ENCODE measurements around the gene RBBP8.

RBBP8 gene

GRCh38 chr18:22999647-23000046 is 66.5 kb downstream of the RBBP8 start:
- DNase-seq (ENCODE audit: low spot score), result no peak

GRCh38 chr18:23003289-23003688 is 70.2 kb downstream of the RBBP8 start:
- DNase-seq (ENCODE audit: low spot score), result no peak

DNA sequence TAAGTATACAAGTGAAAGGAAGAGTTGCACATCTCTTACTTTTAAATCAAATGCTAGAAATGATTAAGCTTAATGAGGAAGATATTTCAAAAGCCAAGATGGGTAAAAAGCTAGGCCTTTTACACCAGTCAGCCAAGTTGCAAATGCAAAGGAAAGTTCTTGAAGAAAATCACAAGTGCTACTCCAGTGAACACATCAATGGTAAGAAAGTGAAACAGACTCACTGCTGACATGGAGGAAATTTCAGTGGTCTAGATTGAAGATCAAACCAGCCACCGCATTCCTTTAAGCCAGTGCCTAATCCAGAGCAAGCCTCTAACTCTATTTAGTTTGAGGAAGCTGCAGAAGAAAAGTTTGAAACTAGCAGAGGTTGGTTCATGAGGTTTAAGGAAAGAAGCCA is 79.1 kb downstream of the RBBP8 start:
- DNase-seq (ENCODE audit: low spot score), result no peak

DNA sequence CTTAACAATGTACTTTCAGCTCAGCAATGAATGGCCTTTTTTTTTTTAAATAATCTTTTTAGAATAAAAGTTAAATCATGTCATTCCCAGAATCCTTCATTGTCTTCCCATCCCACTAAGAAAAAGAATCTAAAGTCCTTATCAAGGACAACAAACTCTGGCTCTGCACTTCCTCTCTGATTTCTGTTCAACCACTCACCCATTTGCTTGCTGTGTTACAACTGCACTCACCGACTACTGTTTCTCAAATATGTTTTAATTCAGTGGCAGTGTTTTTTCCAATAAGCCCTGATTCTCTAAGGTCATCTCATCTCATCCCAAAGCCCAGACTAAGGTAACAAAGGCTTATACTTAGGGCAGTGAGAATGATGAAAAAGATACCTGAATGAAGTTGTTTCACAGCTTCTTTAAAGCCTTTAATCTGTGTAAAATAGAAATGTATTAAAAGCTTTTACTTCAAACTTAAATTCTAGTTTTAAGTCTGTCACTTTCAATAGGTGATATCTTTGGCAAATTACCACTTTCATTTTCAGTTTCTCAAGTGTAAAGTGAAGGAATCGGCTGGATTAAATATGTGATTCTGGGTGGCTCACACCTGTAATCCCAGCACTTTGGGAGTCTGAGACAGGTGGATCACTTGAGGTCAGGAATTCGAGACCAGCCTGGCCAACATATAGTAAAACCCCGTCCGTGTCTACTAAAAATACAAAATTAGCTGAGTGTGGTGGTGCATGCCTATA is 87.6 kb downstream of the RBBP8 start:
- DNase-seq (ENCODE audit: low spot score), result no peak

DNA sequence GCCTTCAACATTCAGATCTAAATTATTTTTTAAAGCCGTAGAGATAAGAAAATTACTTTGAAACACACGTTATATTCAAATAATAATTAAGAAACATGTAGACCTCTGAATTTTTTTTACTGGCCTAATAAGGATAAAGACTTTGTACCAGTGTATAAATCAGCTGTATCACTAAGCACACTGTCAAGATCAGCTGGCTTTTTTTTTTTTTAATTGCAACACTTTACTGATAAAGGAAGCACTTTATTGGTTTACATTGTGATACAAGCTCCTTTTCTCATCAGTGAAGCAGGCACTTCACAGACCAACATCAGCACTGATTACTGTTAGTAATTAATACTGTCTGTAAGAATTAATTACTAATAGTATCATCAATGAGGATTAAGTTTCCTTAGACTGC is 88.5 kb downstream of the RBBP8 start:
- no peak for DNase-seq (ENCODE audit: low spot score)

DNA sequence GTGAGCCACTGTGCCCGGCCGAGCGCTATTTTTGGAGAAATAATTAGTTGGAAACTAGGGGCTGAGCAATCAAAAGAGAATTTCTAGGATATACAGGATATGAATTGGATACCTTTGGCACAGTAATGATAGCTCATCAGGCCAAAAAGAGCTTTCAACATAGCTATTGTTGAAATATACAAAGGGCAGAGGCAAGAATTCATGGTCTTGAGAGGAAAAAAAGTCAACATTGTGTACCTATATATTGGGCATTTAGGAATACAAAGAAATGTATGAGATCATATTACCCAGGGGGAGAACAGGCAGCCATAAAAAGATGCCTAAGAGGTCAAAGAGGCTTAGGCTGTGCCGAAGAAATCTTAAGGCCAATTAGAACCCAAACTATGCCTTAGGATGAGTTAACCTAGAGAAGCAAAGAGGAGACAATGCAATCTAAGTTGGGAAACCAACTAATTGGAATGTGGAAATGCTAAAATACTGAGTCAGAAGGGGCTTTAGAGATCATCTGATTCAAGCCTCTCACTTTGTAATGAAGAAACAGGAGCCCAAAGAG is 99.0 kb downstream of the RBBP8 start:
- no peak for DNase-seq (ENCODE audit: low spot score)

DNA sequence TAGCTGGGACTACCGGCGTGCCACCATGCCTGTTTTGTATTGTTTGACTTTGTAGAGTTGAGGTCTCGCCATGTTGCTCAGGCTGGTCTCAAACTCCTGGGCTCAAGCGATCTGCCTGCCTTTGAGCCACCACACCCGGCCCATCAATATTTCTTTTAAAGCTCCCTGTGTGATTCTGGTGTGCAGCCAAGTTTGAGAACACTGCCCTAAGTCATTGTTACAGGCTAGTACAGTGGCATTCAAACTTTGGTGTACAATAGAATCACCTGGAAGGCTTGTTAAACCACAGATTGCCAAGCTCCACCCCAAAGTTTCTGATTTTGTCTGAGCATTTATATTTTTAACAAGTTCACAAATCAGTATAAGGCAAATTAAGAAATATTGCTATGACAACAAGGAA is 99.9 kb downstream of the RBBP8 start:
- no peak for DNase-seq (ENCODE audit: low spot score)

- DNase-seq (ENCODE audit: low spot score), result no peak
Measured at GRCh38 chr18:23036660-23037201, 103.6 kb downstream of the RBBP8 start.

DNA sequence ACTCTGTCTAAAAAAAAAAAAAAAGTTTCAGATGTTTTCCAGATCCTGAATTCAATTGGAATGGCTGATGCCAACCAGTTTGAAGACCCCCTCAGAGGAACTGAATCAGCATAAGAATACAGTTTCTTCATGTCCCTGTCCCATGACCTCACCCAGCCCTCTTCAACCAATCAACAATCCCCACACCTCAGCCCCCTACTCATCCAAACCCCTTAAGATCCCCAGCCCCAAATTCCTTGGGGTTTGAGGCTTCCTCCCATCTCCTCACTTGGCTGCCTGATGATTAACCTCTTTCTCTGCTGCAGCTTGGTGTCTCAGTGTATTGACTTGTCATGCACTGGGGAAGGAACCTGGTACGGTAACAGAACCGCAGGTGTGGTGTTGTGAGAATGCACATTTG is 104.5 kb downstream of the RBBP8 start:
- no peak for DNase-seq (ENCODE audit: low spot score)

DNA sequence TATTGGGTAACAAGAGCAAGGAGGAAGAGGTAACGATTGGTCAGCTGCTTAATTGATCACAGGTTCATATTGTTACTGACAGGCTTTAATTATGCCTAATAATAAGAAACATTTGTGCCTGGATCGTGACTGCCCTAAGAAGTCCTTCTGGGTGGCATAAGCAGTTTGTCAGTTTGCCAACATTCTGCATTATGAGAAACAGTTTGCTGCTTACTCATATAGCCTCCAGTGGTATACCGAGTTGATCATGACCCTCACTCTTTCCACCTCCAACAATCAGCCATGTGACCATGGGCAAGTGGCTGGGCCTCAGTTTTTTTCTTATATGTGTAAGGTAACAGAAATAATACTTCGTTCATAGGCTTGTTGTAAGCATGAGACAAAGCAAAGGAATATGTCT is 105.6 kb downstream of the RBBP8 start:
- no peak for DNase-seq (ENCODE audit: low spot score)

DNA sequence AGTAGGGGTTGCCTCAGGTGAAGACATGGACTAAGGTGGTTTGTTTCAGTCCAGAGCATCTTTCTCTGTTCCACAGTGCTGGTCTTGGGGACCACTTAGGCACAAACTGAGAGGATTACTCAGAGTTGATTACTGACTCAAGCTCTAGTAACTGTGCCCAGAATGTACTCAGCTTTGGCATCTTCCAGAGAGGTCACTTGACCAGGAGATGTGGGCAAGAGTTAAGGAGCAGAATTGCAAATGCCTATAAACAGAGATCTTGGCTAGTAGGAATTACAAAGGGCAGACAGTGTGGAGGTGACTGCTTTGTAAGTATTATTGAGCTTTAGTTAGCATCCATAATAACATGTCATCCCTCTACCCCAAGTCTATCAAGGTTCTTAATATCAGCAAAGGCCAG is 109.0 kb downstream of the RBBP8 start:
- DNase-seq (ENCODE audit: low spot score), result no peak

GRCh38 chr18:23043803-23044376 is 110.8 kb downstream of the RBBP8 start:
- DNase-seq (ENCODE audit: low spot score), result no peak

GRCh38 chr18:23049698-23050373 is 116.7 kb downstream of the RBBP8 start:
- no peak for DNase-seq (ENCODE audit: low spot score)

- DNase-seq (ENCODE audit: low spot score), result peak; percentile 59
Measured at GRCh38 chr18:23053776-23054457, 120.8 kb downstream of the RBBP8 start.

GRCh38 chr18:23054553-23054952 is 121.4 kb downstream of the RBBP8 start:
- DNase-seq (ENCODE audit: low spot score), result no peak

GRCh38 chr18:23056315-23056714 is 123.2 kb downstream of the RBBP8 start:
- DNase-seq (ENCODE audit: low spot score), result no peak

DNA sequence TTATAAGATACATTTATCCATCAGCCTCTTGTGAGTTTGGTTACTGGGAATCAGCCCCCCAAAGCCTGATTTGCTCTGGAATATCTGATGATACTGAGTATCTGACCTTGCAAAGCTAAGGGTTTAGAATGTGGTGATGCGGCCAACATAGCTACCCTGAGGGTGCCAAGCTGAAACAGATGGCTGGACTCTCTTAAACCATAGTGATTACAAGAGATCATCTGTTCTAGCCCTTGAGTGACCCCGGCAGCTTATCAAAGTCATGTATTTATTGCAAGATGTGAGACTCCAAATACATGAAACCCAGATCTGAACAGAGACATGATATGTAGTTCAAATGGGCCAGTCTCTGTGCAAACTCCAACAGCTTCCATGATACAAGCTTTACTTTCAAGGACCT is 124.0 kb downstream of the RBBP8 start:
- DNase-seq (ENCODE audit: low spot score), result no peak

DNA sequence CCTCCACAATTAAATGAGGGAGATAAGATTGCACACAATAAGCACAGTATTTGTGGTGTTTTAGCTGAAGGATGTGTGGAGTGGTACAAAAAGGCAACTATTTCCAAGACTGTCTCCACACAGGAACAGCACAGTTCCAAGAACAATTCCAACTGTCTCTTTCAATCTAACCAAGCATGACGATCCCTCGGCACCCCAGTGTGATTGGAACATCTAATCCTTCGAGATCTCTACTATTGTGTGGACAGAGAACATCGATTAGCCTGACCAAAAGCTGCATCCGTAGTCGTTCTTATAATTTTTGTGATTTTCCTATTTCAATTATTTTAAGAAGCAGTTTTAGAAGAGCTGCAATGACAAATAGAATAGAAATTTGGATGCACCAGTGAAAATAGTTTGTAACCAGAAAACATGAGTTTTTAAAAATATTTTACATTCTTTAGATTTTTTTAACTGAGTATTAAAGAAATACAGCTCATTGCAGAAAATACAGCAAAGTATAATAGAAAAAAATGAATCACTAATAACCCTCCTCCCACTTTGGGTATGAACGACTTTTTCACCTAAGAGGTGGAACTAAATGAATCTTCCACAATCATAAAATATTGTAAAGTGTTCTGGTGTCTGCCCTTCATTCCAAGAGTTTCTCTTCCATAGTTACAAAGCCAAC is 125.8 kb downstream of the RBBP8 start:
- DNase-seq (ENCODE audit: low spot score), result no peak

GRCh38 chr18:23059541-23060465 is 126.7 kb downstream of the RBBP8 start:
- DNase-seq (ENCODE audit: low spot score), result no peak

GRCh38 chr18:23062011-23062410 is 128.9 kb downstream of the RBBP8 start:
- no peak for DNase-seq (ENCODE audit: low spot score)

- no peak for DNase-seq (ENCODE audit: low spot score)
Measured at GRCh38 chr18:23063502-23063901, 130.4 kb downstream of the RBBP8 start.
